ENCODE data around the gene LSAMP. TPM values are rescaled to one million over a fixed set of nuclear protein-coding genes. Genes with fewer than 3 reads are reported as not detected.

LSAMP gene
- polyA plus RNA-seq, 2 of the 4 experiments (the other 2 are of a cell fraction) = 0.12 to 0.53 TPM

GRCh38 chr3:116155841-116156240 is 289.4 kb downstream of the LSAMP start:
- DNase-seq (ENCODE audit: low read depth in 1 of 2, low spot score in 1 of 2) (no peak), FAIRE-seq (no peak), ATAC-seq (no peak)
- no peaks in the 10 kb centered on the region for H3K9me3 ChIP-seq
- POLR2A ChIA-PET = no interaction called here
- TF ChIP-seq HOXB5 (CRISPR knock-in tag; IDR thresholded peaks at IDR 0.05) (no peak), EHMT2 (IDR thresholded peaks at IDR 0.05; ENCODE audit: low read depth) (no peak), TFCP2L1 (CRISPR knock-in tag; IDR thresholded peaks at IDR 0.05) (no peak), FOSB (CRISPR knock-in tag; IDR thresholded peaks at IDR 0.05) (no peak), RCOR1 (IDR thresholded peaks at IDR 0.05; ENCODE audit: low read depth, low read length) (no peak), RNF2 (IDR thresholded peaks at IDR 0.05; ENCODE audit: borderline replicate concordance, low read depth) (no peak), CBX2 (IDR thresholded peaks at IDR 0.05; ENCODE audit: borderline replicate concordance, low read depth) (no peak), POLR2AphosphoS2 (conservative IDR thresholded peaks at IDR 0.05; ENCODE audit: low read length) (no peak), RARB (CRISPR knock-in tag; IDR thresholded peaks at IDR 0.05) (no peak), RAD21 (conservative IDR thresholded peaks at IDR 0.05 in 1 of 2, IDR thresholded peaks at IDR 0.05 in 1 of 2) (no peak), RFX5 (IDR thresholded peaks at IDR 0.05) (no peak), CEBPB (IDR thresholded peaks at IDR 0.05) (no peak), PHF8 (IDR thresholded peaks at IDR 0.05; ENCODE audit: borderline replicate concordance, low read depth) (no peak), KDM5A (IDR thresholded peaks at IDR 0.05) (no peak), ATOH8 (CRISPR knock-in tag; IDR thresholded peaks at IDR 0.05; ENCODE audit: low read depth) (no peak)
- WGBS (ENCODE audit: missing lambda C conversion rate) = 17% methylated on average over 1 of the region's 1 CpG
- H3K4me3 ChIP-seq = no peak overlapping the region
- no peaks in the 10 kb centered on the region for H3K4me1 ChIP-seq
- no peak overlapping the region for H3K27ac ChIP-seq
- H3K4me2 ChIP-seq = no peak overlapping the region
- CTCF ChIA-PET = no interaction called here

- FAIRE-seq (no peak), DNase-seq (ENCODE audit: low read depth in 1 of 2, low spot score in 1 of 2) (no peak), ATAC-seq (no peak)
- no peak overlapping the region for H3K4me3 ChIP-seq
- H3K4me1 ChIP-seq = no peaks in the 10 kb centered on the region
- ChIA-PET POLR2A (no interaction called here), CTCF (interaction anchor here (1.3 to 1.5 kb wide), 2 partner anchors 14 to 15 kb away, joined by 3 read pairs; no protein-coding TSS in a partner anchor)
- 13% methylated on average over 2 of the region's 2 CpGs for WGBS (ENCODE audit: missing lambda C conversion rate)
- no peak overlapping the region for H3K4me2 ChIP-seq
- no peak overlapping the region for H3K27ac ChIP-seq
- H3K9me3 ChIP-seq = no peaks in the 10 kb centered on the region
- TF ChIP-seq POLR2AphosphoS2 (conservative IDR thresholded peaks at IDR 0.05; ENCODE audit: low read length) = no peak
- TF ChIP-seq CEBPB (IDR thresholded peaks at IDR 0.05) = no peak
- no peak for TF ChIP-seq BHLHE40 (IDR thresholded peaks at IDR 0.05; ENCODE audit: low read depth, low read length)
- TF ChIP-seq BCL3 (IDR thresholded peaks at IDR 0.05) = no peak
- TF ChIP-seq EP300 (IDR thresholded peaks at IDR 0.05) = no peak
- no peak for TF ChIP-seq GATA3 (IDR thresholded peaks at IDR 0.05; ENCODE audit: borderline replicate concordance)
- no peak for TF ChIP-seq RNF2 (IDR thresholded peaks at IDR 0.05; ENCODE audit: borderline replicate concordance, low read depth)
- no peak for TF ChIP-seq CTCF (IDR thresholded peaks at IDR 0.05)
- TF ChIP-seq SMC3 (IDR thresholded peaks at IDR 0.05) = no peak
- TF ChIP-seq FOSL2 (IDR thresholded peaks at IDR 0.05) = no peak
- no peak for TF ChIP-seq FOSL2 (CRISPR knock-in tag; IDR thresholded peaks at IDR 0.05)
- TF ChIP-seq MAFK (IDR thresholded peaks at IDR 0.05; ENCODE audit: partially characterized antibody) = no peak
- TF ChIP-seq EHF (CRISPR knock-in tag; IDR thresholded peaks at IDR 0.05) = no peak
- no peak for TF ChIP-seq JUNB (IDR thresholded peaks at IDR 0.05)
- no peak for TF ChIP-seq TP53 (CRISPR knock-in tag; IDR thresholded peaks at IDR 0.05)
- TF ChIP-seq PBX3 (IDR thresholded peaks at IDR 0.05) = no peak
- TF ChIP-seq EHMT2 (IDR thresholded peaks at IDR 0.05; ENCODE audit: low read depth) = no peak
- no peak for TF ChIP-seq HOXA7 (CRISPR knock-in tag; IDR thresholded peaks at IDR 0.05)
- TF ChIP-seq E2F6 (IDR thresholded peaks at IDR 0.05; ENCODE audit: borderline replicate concordance, low read depth) = no peak
- TF ChIP-seq PHF8 (IDR thresholded peaks at IDR 0.05; ENCODE audit: borderline replicate concordance, low read depth) = no peak
- no peak for TF ChIP-seq ZFP36 (IDR thresholded peaks at IDR 0.05; ENCODE audit: borderline replicate concordance, partially characterized antibody)
Observed at GRCh38 chr3:116154389-116154788, 290.9 kb downstream of the LSAMP start.
